ENCODE data around the gene MYO5B.
"Not testable (repeated sequence)": the region's sequence is repeated elsewhere in the genome, so short reads cannot be mapped to it uniquely, and the experiment has no call there.

MYO5B gene

GRCh38 chr18:49795612-49796552 lies 399.1 kb downstream of the MYO5B start:
- TF ChIP-seq ZFX (IDR thresholded peaks at IDR 0.05) (no peak), CTCF (conservative IDR thresholded peaks at IDR 0.05) (no peak)
- H3K27ac ChIP-seq = no peak overlapping the region

- H3K27ac ChIP-seq = no peak overlapping the region
- TF ChIP-seq ZFX (IDR thresholded peaks at IDR 0.05) (no peak), CTCF (conservative IDR thresholded peaks at IDR 0.05) (no peak)
Observed at GRCh38 chr18:49794743-49795142, 400.2 kb downstream of the MYO5B start.

GRCh38 chr18:49789560-49790134 lies 405.3 kb downstream of the MYO5B start:
- not testable (repeated sequence) for H3K27ac ChIP-seq

- TF ChIP-seq ZFX (IDR thresholded peaks at IDR 0.05) (no peak), CTCF (conservative IDR thresholded peaks at IDR 0.05) (no peak)
Observed at GRCh38 chr18:49788327-49788898, 406.5 kb downstream of the MYO5B start.

GRCh38 chr18:49786019-49786720 lies 408.8 kb downstream of the MYO5B start:
- no peak overlapping the region for H3K27ac ChIP-seq
- TF ChIP-seq CTCF (conservative IDR thresholded peaks at IDR 0.05) (no peak), ZFX (IDR thresholded peaks at IDR 0.05) (no peak)

More at GRCh38 chr18:49788327-49788898, 406.5 kb downstream of the MYO5B start:
- no peak overlapping the region for H3K27ac ChIP-seq

- no peak overlapping the region for H3K27ac ChIP-seq
- TF ChIP-seq CTCF (conservative IDR thresholded peaks at IDR 0.05) (peak; percentile 35), ZFX (IDR thresholded peaks at IDR 0.05) (no peak)
Observed at GRCh38 chr18:49784427-49785185, 410.3 kb downstream of the MYO5B start.

GRCh38 chr18:49783631-49784030 lies 411.3 kb downstream of the MYO5B start:
- H3K27ac ChIP-seq = not testable (repeated sequence)
